ENCODE measurements around the gene ZNF280B. TPM values are rescaled to one million over a fixed set of nuclear protein-coding genes. Genes with fewer than 3 reads are reported as not detected.
"Not testable (repeated sequence)": the region's sequence is repeated elsewhere in the genome, so short reads cannot be mapped to it uniquely, and the experiment has no call there.

The ZNF280B gene
- total RNA-seq, 1 donor from 2014 or later = 0.20 TPM

DNA sequence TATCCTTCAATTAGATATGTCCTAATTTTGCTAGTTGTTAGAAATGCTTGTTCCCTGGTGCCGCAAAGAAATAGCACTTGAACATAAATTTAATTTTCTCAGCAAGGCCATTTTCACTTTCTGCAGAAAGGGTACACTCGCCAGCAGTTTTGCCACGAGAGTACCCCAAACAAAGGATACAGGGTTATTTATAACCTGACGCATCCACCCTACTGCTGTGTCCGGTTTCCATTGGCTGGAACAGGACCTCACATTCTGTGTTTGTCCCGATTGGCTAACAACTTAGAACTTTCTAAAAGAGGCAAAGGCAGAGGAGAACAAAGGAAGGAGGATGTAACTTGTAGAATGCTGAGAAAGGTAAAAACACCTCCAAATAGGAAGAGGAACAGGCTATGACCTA is 1.4 kb upstream of the ZNF280B start:
- not testable (repeated sequence) for DNase-seq (ENCODE audit: low read depth in 2 of 2)

DNA sequence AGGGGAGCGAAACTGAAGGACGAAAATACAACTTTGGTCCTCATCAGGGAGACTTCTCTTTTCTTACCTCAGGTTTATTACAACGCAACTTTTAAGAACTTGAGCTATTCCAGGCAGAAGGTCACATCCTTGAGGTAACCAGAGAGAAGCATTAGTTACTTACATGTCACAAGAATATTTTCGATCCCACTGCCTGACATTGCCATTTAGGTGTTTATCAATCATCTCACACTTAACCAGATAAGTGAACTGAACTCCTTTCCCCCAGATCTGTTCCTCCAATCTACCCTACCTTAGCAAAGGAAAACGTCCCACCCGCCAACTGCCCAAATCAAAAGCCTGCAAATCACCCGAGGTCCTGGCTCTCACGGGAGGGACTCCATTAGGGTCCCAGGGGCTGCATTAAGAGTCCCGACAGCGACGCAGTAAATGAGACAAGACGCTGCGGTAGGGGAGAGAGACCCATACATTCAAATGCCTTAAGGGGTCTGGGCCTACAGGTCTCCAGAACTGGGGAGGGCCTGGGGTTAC is 734 bp downstream of the ZNF280B start:
- DNase-seq (ENCODE audit: low read depth in 2 of 2) = peak in 1 of 2 donors; percentile 2

DNA sequence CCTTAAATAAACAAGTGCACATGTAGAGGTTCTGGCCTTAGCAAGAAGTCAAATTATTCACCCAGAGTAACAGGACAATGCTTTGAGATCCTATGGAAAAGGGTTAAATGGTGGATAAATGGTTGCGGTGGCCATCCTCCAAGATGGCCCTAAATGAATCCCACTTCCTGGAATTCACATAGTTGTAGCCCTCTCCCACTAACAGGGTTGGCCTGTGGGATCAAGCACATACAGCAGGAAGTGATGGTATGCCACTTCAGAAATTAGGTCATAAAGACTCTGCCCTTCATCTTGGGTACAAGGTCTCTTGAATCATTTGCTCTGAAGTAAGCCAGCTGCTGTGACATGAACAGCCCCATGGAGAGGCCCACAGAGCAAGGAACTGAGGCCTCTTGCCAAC is 1.8 kb downstream of the ZNF280B start:
- DNase-seq (ENCODE audit: low read depth in 2 of 2) = no peak

DNA sequence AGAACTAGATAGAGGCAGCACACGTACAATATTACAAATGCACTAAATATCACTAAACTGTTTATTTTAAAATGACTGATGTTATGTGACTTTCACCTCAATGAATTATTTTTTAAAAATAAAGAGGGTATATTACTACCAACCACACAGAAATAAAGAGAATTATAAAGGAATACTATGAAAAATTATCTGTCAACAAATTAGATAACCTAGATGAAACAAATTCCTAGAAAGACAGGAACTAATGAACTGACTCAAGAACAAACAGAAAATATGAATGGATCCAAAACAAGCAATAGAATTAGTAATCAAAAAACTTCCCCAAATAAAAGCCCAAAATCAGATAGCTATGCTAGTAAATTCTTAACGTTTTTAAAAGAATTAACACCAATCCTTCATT is 10.3 kb downstream of the ZNF280B start:
- no peak for DNase-seq (ENCODE audit: low read depth in 2 of 2)

DNA sequence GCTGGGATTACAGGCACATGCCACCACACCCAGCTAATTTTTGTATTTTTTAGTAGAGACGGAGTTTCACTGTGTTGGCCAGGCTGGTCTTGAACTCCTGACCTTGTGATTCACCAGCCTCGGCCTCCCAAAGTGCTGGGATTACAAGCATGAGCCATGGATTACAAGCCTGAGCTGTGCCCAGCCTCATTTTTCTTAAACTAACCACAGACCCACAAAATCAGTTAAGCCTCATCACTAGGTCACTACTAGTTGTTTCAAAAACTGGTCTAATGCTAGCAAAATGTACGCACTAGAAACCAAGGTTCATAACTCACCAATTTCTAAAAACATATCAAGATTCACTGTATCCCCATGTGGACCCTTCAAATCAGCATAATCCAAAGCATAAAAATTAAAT is 17.0 kb downstream of the ZNF280B start:
- not testable (repeated sequence) for DNase-seq (ENCODE audit: low read depth in 2 of 2)

DNA sequence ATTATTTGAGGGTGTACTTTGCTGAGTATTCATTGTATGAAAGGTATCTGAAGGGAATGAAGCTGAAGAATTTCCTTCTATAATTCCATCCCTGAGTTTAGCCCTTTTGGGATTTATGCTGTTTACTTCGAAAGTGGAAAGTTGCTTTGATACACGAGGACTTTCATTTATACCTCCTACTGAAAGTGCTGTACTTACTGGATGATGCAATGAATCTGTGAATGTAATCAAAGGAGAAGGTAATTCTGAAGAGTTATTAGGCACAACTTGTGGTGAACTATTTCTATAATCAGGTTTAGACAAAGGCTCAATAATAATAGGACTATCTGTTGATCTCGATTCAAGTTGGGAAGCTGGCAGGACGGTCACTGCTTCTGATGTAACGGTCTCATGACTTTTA is 19.8 kb downstream of the ZNF280B start:
- DNase-seq (ENCODE audit: low read depth in 2 of 2) = no peak

DNA sequence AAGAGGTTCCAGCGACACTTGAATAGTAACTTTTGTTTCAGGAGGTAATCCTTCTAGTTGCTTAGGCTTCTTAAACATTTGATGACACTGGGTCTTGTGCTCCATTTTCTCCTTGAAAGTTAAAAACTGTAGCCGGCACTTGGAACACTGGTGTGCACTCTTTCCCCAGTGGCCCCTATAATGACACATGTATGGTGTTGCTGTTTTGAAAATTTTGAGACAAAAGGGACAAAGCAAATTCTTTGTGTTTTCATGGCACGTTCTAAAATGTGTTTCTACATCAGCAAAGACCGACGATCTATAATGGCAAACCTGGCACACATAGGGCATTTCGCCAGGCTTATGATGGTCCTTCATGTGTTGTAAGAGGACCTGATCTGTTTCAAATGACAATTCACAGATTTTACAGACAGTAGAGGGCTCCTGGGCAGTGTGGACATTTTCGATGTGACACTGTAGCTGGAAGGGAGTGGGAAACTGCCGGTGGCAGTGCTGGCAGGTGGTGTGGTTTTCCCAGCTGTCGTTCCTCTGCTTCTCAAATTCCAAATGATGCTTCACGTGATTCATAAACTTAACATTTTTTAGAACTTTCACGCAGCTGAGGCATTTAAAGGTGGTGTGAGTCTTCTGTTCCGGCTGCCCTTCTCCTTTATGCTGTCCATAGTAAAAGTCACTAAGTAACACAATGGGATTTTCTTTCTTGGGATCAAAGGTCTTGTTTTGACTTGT is 20.5 kb downstream of the ZNF280B start:
- DNase-seq (ENCODE audit: low read depth in 2 of 2) = no peak

DNA sequence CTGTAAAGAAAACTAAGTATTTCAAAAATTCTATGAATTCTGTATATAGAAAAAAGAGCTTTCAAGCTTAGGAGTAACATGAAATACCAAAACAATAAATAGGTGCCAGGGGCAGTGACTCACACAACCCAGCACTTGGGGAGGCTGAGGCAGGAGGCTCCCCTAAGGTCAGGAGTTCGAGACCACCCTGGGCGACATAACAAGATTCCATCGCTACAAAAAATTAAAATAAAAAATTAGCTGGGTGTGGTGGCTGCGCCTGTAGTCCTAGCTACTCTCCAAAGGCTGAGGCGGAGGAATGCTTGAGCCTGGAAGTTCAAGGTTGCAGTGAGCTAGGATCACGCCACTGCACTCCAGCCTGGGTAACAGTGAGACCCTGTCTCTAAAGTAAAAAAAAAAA is 21.5 kb downstream of the ZNF280B start:
- DNase-seq (ENCODE audit: low read depth in 2 of 2) = no peak

DNA sequence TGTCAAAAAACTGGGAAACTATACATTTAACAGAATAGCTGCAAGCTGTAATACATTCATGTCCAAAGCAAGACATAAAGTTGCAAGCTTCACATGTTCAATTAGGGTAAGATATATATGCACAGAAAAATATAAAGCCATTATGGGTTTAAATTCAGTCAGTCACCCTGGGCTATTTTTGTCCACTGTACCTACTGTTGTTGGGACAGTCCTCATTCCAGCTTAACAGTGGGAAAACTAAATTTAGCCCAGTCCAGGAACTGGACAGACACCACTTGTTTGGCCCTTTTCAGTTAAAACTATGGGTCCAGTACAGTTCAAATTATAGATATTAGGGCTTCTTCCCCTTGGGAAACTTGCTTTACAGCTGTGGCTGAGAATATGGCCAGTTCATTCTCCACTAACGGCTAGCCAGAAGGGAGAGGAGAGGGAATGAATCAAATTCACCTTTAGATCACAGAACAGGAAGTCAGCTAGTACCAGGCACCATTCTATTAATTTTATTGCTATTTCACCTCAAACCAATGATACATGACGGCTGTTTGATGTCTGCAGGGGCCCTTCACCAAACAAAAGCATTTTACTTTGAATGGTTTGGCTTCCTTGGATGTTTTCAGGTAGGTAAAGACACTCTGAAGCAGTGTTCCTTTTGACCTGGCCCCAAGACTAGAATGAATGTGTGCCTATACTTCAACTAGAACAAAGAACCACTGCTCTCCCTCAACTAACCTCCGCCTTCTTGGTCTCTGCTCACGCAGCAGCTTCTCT is 22.2 kb downstream of the ZNF280B start:
- DNase-seq (ENCODE audit: low read depth in 2 of 2) = no peak

DNA sequence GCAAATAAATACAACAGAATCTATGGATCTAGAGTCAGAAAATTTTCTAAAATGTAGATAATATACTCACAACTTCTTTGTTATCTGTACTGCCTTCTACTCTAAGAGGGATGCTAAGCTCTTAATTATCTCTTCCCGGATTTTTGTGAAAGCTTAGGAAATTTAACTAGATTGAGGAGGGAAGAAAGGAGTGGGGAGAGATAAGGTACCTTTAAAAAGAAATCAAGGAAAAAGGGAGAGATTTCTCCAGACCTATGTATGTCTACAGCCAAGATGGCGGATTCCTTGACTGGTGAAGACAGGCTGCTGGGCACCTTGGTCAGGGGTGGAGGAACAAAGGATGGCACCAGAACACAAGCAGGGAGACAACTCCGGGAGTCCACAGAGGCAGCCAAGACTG is 23.0 kb downstream of the ZNF280B start:
- DNase-seq (ENCODE audit: low read depth in 2 of 2) = no peak

DNA sequence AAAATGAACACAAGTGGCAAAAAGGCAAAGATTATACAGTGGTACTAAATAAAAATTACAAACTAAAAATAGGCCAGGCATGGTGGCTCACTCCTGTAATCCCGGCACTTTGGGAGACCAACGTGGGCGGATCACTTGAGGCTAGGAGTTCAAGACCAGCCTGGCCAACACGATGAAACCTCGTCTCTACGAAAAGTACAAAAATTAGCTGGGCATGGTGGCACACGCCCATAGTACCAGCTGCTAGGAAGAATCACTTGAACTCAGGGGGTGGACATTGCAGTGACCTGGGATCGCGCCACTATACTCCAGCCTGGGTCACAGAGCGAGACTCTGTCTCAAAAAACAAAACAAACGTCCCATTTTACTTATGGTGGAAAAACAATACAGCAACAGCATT is 24.5 kb downstream of the ZNF280B start:
- no peak for DNase-seq (ENCODE audit: low read depth in 2 of 2)

DNA sequence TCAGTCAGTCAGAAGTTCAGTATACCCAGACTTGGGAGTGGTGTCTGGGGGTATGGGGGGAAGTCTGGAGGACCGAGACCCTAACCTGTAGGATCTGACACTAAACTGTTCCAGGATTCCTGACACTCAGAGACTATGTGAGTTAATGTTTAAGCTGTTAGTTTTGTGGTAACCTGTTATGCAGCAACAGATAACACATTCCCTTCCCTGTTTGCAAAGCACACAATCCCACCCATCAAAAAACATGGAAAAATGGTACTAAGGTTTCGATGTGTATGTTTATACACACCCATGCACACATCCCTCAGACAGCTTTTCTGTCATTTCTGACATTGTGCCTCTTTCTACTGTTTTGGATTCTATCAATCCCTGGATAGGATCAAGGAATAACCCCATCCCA is 27.6 kb downstream of the ZNF280B start:
- no peak for DNase-seq (ENCODE audit: low read depth in 2 of 2)

DNA sequence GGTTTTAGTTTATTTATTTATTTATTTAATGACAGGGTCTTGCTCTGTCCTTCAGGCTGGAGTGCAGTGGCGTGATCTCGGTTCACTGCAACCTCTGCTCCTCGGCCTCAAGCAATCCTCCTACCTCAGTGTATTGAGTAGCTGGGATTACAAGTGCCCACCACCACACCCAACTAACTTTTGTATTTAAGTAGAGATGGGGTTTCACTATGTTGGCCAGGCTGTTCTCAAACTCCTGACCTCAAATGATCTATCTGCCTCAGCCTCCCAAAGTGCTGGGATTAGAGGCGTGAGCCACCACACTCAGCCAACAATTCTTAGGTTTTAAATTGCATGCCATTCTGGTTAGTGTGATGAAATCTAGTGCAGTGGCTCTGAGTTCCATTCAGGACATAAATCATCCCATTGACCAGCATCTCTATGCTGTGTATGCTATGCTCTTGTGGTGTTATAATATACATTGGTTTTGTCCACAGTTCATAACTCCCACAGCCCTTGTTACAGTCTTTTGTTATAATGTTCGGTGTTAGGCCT is 28.5 kb downstream of the ZNF280B start:
- DNase-seq (ENCODE audit: low read depth in 2 of 2) = no peak

DNA sequence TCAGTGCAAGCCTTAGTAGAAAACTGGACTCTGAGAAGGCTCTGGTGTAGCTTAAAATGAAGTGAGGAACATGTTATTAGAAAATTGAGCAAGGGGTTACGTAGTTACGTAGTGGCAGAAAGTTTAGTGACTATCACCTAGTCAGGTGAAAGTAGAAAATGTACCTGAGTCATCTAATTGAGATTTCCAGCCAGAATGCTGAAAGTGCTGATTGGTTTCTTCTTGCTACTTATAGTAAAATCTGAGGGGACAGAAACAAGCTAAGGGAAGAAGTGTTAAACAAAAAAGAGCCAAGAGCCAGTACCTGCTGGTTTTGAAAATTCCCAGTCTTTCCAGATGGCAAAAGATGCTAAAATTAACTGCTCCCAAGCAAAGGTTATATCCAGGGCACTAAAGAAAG is 29.4 kb downstream of the ZNF280B start:
- no peak for DNase-seq (ENCODE audit: low read depth in 2 of 2)

DNA sequence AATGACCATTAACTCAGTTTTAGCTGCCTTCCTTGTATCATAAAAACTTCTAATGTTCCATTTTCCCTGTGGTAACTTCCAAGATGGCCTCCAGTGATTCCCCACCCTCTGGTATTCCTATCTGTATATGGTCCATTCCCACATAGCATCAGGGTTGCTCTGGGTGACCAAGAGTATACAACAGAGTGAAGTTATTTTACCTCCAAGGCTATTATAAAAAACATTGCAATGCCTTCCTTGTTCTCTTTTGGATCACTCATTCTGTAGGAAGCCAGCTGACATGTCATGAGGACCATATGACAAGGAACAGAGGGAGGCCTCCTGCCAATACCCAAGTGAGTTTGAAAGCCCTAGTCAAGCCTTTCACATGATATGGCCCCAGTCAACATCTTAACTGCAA is 30.1 kb downstream of the ZNF280B start:
- DNase-seq (ENCODE audit: low read depth in 2 of 2) = no peak

DNA sequence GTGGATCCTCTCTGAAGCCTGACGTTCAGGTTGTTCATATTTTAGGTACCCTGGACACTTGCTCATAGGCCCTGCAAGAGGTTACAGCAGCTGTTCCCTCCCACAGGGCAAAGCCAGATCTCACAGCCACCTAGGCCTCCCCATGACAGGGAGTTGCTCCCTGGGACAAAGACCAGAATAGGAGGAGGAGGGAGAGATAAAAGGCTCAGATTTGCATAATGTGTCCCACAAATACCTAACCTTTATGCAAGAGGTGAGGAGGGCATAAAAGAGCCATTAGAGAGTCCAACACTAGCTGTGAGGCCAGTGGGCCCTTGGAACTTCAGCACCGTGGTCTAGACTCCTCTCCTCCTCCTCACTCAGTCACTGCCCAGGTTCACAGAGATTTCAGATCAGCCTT is 33.8 kb downstream of the ZNF280B start:
- no peak for DNase-seq (ENCODE audit: low read depth in 2 of 2)

DNA sequence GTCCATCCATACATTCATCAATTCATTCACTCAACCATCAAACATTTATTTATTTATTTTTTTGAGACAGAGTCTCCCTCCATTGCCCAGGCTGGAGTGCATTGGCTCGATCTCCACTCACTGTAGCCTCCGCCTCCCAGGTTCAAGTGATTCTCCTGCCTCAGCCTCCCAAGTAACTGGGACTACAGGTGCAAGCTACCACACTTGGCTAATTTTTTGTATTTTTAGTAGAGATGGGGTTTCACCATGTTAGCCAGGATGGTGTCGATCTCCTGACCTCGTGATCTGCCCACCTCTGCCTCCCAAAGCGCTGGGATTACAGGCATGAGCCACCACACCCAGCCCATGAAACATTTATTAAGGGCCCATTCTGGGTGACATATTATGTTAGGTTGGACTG is 37.4 kb downstream of the ZNF280B start:
- not testable (repeated sequence) for DNase-seq (ENCODE audit: low read depth in 2 of 2)

DNA sequence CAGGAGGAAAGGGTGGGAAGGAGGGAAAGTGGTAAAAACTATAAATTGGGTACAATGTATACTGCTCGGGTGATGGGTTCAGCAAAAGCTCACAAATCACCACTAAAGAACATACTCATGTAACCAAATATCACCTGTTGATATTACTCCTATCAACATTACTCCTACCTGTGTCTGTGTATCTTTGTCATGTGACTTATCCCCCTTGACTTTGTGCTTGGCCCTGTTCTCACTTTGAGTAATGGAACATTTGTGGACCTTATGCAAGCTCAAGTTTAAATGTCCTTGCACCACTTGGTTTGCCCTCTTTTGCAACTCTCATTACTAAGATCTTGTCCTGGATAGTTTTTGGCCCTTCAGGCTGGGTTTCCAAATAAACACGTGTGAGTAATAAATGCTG is 39.0 kb downstream of the ZNF280B start:
- DNase-seq (ENCODE audit: low read depth in 2 of 2) = no peak

DNA sequence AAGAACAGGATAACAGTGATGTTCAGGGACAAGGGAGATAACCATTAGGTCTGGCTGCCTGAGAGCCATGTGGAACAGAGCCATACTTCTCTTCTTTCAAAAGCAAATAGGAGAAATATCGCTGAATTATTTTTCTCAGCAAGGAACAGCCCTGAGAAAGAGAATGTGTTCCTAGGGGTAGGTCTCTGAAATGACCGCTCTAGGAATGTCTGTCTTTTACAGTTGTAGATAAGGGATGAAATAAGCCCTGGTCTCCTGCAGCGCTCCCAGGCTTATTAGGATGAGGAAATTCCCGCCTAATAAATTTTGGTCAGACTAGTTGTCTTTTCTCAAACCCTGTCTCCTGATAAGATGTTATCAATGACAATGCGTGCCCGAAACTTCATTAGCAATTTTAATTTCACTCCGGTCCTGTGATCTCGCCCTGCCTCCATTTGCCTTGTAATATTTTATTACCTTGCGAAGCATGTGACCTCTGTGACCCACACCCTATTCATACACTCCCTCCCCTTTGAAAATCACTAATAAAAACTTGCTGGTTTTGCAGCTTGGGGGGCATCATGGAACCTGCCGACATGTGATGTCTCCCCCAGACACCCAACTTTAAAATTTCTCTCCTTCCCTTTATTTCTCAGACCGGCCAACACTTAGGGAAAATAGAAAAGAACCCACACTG is 39.6 kb downstream of the ZNF280B start:
- DNase-seq (ENCODE audit: low read depth in 2 of 2) = not testable (repeated sequence)

DNA sequence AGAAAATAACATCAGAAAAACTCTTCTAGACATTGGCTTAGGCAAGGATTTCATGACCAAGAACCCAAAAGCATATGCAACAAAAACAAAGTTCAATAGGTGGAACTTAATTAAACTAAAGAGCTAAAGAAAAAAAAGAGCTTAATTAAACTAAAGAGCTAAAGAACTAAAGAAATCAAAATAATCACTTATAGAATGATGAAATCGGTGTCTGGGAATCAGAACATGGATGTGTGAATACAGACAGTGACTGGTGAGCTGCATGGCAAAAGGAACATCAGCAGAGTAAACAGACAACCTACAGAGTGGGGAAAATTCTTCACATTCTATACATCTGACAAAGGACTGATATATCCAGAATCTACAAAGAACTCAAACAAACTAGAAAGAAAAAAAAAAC is 41.4 kb downstream of the ZNF280B start:
- DNase-seq (ENCODE audit: low read depth in 2 of 2) = no peak

DNA sequence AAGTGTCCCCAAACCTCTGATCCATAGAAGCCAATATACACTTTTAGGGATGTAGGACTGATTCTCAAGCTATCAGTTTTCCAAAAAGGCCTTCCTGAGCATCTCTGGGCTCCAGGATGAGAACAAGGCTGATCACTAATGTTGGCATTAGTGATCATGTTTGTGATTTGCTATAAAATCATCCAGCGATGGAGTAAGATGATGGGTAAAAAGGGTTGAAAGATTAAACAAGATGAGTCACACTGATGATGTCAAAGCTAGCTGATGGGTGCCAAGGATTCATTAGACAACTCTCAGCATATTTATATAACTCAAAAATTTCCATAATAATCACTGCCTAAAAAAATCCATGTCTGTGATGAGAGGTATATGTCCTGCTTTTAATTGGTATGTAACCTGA is 42.8 kb downstream of the ZNF280B start:
- DNase-seq (ENCODE audit: low read depth in 2 of 2) = no peak

DNA sequence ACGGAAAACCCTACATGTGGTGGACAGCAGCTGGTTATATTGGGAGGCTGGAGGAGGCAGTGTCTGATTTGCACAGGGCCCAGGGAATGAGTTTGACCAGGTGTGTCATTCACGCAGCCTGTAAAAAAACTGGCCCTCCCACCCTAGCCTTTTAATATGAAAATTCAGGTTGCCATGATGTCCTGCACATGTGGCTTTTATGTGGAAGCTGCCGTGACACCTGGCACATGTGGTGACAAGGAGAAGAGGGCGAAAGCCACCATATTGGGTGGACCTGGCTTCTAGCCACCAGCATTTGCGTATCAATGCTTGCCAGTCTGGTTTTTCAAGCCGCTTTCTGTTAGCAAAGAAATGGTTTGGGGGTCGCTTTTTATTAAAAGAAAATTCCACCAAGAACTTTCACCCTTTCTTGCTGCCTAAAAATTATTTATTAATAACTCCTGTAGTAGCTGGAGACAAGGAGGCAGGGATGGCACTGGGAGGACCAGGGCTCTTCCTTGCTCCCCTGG is 43.4 kb downstream of the ZNF280B start:
- DNase-seq (ENCODE audit: low read depth in 2 of 2) = no peak
